Measurements from ENCODE around the gene PXN.

Gene PXN

DNA sequence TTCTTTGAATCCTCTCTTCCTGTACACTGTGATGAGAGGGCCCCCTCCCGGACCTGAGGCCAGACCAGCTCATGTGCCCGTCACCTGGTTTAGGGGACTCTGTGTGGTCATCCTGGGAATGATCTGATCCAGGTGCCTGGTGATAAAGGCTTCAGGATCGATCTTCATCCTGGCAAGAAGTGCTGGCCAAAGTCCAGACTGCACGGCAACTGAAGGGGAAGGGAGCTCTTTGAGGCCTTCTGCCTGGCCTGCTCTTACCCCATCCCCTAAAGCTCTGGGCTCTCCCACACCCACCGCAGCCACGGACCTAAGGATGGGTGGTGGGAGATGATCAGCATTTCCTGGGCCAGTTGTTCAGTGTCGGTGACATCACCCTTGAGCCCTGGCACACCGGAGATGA, 102.8 kb downstream of the PXN start:
- H3K9me3 Mint-ChIP-seq: no peaks in the 10 kb centered on the region
- DNase-seq: no peak
- H3K27me3 Mint-ChIP-seq: no peaks in the 10 kb centered on the region
- no peak overlapping the region for H3K4me3 Mint-ChIP-seq
- no peaks in the 10 kb centered on the region for H3K4me1 Mint-ChIP-seq
- CTCF ChIA-PET: no interaction called here
- no peak overlapping the region for H3K27ac Mint-ChIP-seq
- peaks cover 48% of the 10 kb centered on the region for H3K36me3 Mint-ChIP-seq

- CTCF ChIA-PET: interaction anchor here (1.1 to 1.2 kb wide), 2 partner anchors 12 to 104 kb away, joined by 3 to 4 read pairs; partner anchors contain the start of gene PXN
- Mint-ChIP-seq H3K9me3 (no peaks in the 10 kb centered on the region), H3K27me3 (no peaks in the 10 kb centered on the region), H3K27ac (no peak overlapping the region), H3K36me3 (peaks cover 55% of the 10 kb centered on the region), H3K4me1 (no peaks in the 10 kb centered on the region), H3K4me3 (no peak overlapping the region)
- DNase-seq: no peak
Observed at GRCh38 chr12:120161852-120162251, 103.7 kb downstream of the PXN start.

All from activated naive CD4-positive, alpha-beta T cell treated with anti-CD3 and anti-CD28 coated beads, Interleukin-2, amount 10 ng/mL, durations not matched to agents 7 days and 5 days (primary cell).